A172 (cell line): ENCODE data around the gene PCBD2. TPM values are rescaled to one million over a fixed set of nuclear protein-coding genes. Genes with fewer than 3 reads are reported as not detected.
"Not testable (repeated sequence)": the region's sequence is repeated elsewhere in the genome, so short reads cannot be mapped to it uniquely, and the experiment has no call there.

Experiments used
- DNase-seq: peaks from one replicate; pipeline ENCODE4 v3.0.0-alpha.2; 2015; ENCODE audit warnings: low spot score
- total RNA-seq: library from RNA; depleted of rRNA; stranded (reverse); fragments of >200 nt; shearing (Covaris generic); gene quantifications from 2 replicates; pipeline ENCODE4 v1.2.3, GENCODE V29; 2014

PCBD2 gene
- total RNA-seq, 1 experiment from 2014 or later: 5.5 TPM

DNA sequence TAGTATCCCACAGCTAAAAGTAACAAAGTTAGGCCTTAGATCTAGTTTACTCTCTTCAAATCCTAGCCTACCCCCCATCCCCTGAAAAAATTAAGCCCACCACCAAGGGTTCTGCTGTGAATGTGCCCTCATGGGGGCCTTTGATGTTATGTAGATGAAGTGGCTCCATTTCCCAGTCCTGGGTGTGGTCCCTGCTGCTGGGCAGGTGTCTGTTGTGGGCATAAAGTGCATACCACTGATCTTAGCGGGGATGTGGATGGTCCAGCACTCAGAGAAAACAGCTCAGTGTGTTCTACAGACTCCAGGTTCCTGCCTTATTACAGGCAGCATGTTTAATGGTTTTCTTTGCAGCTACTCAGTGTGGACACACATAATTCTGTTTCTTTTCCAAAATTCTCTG, 1.9 kb downstream of the PCBD2 start:
- DNase-seq: no peak

DNA sequence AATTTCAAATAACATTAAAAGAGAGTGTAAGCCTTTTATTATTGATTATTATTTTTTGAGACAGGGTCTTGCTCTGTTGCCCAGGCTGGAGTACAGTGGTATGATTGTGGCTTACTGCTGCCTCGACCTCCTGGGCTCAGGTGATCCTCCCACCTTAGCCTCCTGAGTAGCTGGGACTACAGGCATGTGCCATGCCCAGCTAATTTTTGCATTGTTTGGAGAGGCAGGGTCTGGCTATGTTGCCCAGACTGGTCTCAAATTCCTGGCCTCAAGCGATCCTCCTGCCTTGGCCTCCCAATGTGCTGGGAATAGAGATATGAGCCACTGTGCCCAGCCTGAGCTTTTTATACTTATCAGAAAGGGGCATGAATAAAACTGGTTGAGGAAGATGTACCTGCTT, 5.8 kb downstream of the PCBD2 start:
- DNase-seq: not testable (repeated sequence)

- DNase-seq: no peak
These were observed 6.6 kb downstream of the PCBD2 start for GRCh38 chr5:134911285-134912206.

DNA sequence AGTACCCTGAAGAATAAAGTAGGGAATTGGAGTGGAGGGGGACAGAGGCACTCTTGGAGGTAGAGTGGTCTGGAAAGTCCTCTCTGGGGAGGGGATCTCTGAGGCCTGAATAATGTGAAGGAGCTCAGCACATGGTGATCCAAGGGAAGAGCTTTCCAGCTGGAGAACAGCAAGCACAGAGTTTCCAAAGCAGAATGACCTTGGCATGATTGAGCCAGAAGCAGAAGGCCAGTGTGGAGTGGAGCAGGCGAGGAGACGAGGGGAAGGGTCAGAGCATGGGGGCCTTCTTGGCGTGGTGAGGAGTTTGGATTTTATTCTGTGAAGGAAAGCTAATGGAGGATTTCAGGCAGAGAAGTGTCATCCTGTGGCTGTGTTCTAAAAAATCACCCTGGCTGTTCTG, 8.3 kb downstream of the PCBD2 start:
- no peak for DNase-seq

DNA sequence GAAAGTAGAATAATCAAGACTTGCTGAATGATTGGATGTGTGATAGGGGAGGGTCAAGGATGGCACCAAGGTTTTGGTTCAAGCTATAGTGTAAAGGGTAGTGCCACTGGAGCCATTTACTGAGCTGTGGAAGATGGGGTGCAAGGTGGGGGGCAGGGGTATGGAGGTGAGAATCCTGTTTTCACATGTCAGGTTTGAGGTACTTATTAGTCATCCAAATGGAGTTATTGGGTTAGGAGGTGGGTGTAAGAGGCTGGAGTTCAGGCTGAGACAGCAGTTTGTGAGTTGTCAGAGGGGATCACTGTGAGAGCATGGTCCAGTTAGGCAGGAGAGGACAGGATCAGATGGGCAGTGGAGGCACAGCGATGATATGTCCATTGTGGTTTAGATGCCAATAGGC, 8.9 kb downstream of the PCBD2 start:
- DNase-seq: no peak

- DNase-seq: no peak
These were observed 12.3 kb downstream of the PCBD2 start for GRCh38 chr5:134917070-134917815.

- DNase-seq: no peak
These were observed 13.9 kb downstream of the PCBD2 start for GRCh38 chr5:134918861-134919260.

- no peak for DNase-seq
These were observed 16.1 kb downstream of the PCBD2 start for GRCh38 chr5:134920848-134921575.

DNA sequence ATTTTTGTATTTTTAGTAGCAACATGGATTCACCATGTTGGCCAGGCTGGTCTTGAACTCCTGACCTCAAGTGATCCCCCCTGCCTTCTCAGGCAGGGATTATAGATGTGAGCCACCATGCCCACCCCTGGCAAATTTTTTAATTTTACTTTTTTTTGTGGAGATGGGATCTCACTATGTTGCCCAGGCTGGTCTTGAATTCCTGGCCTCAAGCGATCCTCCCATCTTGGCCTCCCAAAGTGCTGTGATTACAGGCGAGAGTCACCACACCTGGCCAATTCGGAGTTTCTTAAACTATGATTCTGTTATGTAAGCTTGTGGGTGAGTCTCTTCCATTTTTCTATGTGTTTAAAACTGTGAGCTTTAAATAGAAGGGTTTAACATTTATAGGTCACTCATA, 27.6 kb downstream of the PCBD2 start:
- no peak for DNase-seq

DNA sequence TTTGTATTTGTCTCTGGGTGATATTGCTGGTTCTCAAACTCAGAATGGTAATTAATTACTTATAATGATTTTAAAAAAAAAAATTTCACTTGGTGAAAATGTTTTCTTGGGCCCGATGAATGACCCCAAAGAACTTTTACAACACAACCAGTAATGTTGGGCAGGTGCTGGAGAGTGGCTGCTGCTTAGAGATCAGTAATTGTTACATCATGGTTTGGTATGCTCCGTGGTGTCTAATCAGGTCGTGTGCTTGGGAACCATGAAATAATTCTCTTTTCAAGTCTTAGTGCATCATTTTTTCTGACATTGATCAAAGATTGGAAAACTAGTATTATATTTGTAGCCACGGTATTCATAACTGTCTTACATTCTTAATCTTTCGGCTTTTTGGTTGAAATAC, 29.3 kb downstream of the PCBD2 start:
- no peak for DNase-seq

DNA sequence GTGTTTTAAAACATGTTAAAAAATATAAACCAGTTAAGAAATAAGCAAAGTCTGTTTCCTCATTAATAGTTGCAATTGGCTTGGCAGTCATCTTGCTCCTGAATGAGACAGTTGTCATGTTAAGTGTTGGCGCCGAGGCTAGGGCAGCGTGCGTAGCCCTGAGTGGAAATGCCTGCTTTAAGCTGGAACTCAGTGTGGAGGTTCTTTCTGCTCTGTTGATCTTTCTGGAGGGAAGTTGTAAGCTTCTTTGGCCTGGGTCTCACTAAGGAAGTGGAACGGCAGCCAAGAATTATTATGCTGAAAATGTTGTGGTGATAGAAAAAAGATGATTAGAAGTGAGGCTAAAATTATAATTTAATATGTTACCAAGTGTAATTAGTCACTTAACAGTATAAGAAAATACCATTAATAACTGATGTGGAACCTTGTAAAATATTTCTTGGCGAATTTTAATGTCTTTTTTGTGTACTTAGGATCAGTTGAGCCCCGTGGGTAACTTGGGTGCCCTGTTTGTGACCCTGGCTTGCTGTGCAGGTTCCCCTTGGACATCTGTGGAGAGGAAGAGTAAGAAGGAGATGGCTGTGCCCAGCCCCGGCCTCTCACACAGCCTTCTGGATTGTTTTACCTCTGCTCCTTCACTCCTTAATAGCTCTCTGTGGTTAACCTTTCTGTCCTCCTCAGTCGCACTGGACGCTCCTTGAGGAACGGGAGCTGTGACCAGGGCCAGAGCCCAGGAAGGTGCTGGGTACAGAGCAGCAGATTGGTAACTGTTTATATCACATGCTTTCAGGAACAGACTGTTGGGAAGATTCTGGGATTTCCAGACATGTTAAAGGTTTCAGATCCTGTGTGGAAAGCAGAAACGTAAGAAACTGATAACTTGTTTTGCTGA, 31.0 kb downstream of the PCBD2 start:
- DNase-seq: no peak

DNA sequence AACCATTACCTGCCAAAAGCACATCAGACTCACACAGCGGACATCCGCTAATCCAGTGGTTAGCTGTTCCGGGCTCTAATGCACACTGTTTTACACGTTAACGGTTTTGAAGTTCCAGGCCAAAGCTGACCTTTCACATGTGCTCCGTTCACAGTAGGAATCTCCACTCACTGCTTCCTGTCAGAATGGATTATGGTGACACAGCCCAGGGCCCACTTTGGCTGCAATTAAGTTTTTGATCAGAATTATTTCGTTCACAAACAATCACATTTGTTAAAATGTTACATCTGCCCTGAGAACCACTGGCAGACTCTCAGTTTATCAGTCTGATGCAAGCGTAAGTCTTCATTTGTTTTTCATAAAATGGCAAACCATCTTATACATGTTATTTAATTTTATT, 32.6 kb downstream of the PCBD2 start:
- DNase-seq: no peak

DNA sequence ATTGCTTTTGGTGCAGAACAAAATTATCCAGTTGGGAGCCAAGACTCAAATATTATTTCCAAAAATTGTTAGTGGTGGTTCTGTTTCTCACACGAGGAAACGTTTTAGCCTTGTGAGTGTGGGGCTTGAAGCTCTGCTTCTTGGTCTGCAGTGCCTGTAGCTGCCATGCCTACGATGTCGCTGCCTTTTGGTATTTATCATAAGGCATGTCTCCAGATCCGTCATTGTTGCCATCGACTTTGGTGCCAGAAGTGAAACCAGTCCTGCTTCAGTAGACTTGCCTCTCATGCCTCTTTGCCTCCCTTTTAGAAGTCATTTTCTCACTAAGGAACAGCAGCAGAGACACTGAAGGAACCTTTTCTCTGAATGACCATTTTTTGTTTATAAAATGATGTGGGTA, 33.1 kb downstream of the PCBD2 start:
- DNase-seq: no peak

- no peak for DNase-seq
These were observed 34.6 kb downstream of the PCBD2 start for GRCh38 chr5:134939500-134939899.

GRCh38 chr5:134943547-134943946, 38.6 kb downstream of the PCBD2 start:
- no peak for DNase-seq

- DNase-seq: no peak
These were observed 39.7 kb downstream of the PCBD2 start for GRCh38 chr5:134944630-134945029.

- DNase-seq: no peak
These were observed 40.1 kb downstream of the PCBD2 start for GRCh38 chr5:134945041-134945440.

DNA sequence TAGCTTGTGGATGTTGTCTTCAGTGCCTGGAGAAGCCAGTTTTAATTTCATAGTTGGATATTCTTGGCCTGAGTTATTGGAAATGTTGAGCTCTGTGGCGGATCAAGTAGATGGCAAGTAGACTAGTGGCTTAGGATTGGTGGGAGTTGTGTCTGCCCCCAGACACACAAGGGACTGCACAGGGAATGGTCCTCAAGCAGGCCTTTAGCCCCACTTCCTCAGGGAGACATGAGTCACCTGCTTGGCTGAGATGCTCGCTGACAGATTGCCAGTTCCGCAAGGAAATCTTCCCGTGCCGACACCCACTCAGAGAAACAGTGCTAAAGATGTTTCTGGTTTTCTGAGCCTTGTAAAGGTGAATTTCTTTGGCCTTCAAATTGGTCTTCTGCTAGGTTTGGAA, 44.0 kb downstream of the PCBD2 start:
- DNase-seq: peak; percentile 63

GRCh38 chr5:134949316-134949715, 44.4 kb downstream of the PCBD2 start:
- no peak for DNase-seq

- DNase-seq: no peak
These were observed 53.1 kb downstream of the PCBD2 start for GRCh38 chr5:134957920-134958608.

- no peak for DNase-seq
These were observed 53.8 kb downstream of the PCBD2 start for GRCh38 chr5:134958755-134959154.
